Activated gamma-delta T cell treated with anti-CD3 and anti-CD28 coated beads, Interleukin-2, amount 50 U/mL, for 16 hours (primary cell): ENCODE data around the gene BCAP29.
"Not testable (repeated sequence)": the region's sequence is repeated elsewhere in the genome, so short reads cannot be mapped to it uniquely, and the experiment has no call there.

Source experiments
- DNase-seq: peaks from one replicate; pipeline ENCODE4 v3.0.0-alpha.2; 2020; ENCODE audit warnings: low read depth

Gene BCAP29

DNA sequence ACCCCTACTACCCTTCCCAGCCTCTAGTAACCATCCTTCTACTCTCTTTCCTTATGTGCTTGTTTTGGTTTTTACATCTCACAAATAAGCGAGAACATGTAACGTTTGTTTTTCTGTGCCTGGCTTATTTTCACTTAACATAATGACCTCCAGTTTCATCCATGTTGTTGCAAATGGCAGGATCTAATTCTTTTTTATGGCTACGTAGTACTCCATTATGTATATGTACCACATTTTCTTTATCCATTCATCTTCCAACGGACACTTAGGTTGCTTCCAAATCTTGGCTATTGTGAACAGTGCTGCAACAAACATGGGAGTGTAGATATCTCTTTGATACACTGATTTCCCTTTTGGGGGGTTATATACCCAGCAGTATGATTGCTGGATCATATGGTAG lies 47.0 kb downstream of the BCAP29 start:
- no peak for DNase-seq

- no peak for DNase-seq
Observed at GRCh38 chr7:107628461-107629064, 48.5 kb downstream of the BCAP29 start.

DNA sequence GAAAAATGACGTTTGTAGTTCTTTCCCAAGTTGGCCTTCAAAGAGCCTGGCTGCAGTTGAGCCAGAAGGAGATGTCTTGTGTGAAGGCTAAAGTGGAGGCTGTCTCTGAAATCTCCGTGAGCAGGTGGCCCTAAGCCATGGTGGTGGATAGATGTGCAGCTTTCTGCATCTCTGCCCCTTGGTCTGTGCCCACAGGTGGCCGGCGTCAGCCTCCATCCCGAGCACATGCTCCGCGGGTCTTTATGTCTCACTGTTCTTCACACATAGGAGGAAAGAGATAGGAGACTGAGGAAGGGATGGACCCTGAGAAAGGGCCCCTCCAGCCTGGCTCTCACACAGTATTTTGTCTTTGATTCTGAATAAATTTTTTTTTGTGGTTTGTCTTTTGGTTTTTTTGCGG lies 50.3 kb downstream of the BCAP29 start:
- no peak for DNase-seq

- no peak for DNase-seq
Observed at GRCh38 chr7:107631588-107632491, 51.8 kb downstream of the BCAP29 start.

- no peak for DNase-seq
Observed at GRCh38 chr7:107632492-107632865, 52.4 kb downstream of the BCAP29 start.

- no peak for DNase-seq
Observed at GRCh38 chr7:107638594-107638993, 58.5 kb downstream of the BCAP29 start.

DNA sequence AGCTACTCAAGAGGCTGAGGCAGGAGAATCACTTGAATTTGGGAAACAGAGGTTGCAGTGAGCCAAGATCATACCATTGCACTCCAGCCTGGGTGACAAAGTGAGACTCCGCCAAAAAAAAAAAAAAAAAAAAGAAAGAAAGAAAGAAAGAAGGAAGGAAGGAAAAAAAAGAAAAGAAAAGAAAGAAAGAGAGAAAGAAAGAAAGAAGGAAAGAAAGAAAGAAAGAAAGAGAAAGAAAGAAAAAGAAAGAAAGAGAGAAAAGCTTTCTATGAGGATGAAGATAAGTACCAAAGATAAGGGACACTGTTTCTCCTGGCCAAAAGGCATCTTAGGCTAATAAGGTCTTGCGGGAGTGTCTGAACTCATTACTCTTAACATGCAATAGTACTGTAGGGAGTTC lies 59.0 kb downstream of the BCAP29 start:
- not testable (repeated sequence) for DNase-seq

DNA sequence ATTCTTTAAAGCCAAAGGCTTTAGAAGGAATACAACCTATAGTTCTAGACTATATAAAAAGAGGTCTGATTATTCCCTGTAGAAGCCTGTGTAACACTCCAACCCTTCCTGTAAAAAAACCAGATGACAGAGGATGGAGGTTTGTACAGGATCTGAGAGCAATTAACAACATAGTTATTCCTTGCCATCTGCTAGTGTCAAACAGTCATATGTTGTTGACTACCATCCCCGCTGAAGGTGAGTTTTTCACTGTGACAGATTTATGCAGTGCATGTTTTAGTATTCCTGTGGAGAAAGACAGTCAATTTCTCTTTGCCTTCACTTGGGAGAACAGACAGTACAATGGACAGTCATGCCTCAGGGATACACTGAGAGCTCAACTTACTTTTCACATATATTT lies 61.6 kb downstream of the BCAP29 start:
- no peak for DNase-seq

DNA sequence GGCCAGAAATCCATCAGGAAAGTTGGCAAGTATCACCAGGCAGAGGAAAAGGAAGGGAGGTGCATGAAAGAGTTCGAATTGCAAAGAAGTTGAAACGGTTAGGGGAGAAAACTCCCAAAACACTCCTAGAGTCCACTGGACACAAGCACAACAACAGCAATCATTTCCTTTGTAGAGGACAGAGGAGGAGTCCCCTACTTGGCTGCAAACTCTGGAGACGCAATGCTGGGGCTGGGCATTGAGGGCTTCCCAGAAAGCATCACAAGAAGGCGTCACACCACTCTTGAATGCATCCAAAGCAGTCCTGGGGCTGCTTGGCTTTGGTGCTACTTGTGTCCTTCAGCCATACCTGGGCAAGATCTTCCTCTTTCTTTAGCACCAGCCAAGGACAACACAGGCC lies 62.5 kb downstream of the BCAP29 start:
- DNase-seq = no peak

DNA sequence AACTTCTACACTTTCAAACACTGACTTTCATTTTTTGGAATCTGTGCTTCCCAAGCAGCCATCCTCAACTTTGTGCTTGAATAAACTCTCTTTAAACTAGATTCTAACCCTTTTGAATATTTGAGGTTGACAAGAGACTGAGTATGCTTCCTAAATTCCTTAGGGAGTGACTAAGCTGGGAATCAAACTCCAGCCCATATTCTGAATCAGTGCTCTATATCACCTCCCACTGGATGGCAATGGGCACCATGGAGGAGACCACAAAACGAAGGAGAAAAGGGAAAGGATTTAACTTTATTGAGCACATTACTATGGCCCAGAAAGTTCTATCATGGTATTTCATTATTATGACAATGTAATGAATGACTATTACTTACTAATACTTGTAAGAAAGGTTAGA lies 63.4 kb downstream of the BCAP29 start:
- no peak for DNase-seq

GRCh38 chr7:107643938-107644308 lies 63.9 kb downstream of the BCAP29 start:
- no peak for DNase-seq

- no peak for DNase-seq
Observed at GRCh38 chr7:107644309-107644974, 64.4 kb downstream of the BCAP29 start.

DNA sequence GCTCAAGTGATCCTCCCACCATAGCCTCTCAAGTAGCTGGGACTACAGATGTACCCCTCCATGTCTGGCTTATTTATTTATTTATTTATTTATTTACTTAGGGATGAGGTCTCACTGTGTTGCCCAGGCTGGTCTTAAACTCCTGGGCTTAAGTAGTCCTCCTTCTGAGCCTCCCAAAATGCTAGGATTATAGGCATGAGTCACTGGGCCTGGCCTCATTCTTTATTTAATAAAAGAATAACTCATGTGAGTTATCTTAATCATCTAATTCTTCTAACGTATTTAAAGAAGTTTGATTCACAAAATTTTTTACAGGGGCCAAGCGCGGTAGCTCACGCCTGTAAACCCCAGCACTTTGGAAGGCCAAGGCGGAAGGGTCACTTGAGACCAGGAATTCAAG lies 72.6 kb downstream of the BCAP29 start:
- DNase-seq = no peak

- no peak for DNase-seq
Observed at GRCh38 chr7:107658467-107658866, 78.4 kb downstream of the BCAP29 start.

DNA sequence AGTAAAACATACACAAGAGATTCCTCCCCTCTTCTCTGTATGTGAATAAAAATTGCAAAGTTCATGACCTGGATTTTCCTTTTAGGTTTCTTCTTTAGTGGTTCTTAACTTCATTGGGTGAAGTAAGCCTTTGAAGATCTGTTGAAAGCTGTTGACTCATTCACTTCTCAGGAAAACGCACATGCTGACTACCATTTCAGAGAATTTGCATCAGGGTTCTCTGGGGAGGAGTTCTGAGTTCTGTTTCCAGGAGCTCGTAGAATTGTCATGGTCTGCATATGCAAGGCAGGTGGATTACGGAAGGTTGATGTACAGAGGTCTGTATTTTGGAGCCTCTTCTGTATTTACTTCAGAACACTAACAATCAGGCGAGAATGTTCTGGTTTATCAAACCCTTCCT lies 79.6 kb downstream of the BCAP29 start:
- no peak for DNase-seq

- DNase-seq = no peak
Observed at GRCh38 chr7:107660381-107661080, 80.5 kb downstream of the BCAP29 start, which contains the start of gene SLC26A4. SLC26A4 (plus strand) TSS chr7:107660828; CDS start chr7:107661642, 814 bp downstream.

DNA sequence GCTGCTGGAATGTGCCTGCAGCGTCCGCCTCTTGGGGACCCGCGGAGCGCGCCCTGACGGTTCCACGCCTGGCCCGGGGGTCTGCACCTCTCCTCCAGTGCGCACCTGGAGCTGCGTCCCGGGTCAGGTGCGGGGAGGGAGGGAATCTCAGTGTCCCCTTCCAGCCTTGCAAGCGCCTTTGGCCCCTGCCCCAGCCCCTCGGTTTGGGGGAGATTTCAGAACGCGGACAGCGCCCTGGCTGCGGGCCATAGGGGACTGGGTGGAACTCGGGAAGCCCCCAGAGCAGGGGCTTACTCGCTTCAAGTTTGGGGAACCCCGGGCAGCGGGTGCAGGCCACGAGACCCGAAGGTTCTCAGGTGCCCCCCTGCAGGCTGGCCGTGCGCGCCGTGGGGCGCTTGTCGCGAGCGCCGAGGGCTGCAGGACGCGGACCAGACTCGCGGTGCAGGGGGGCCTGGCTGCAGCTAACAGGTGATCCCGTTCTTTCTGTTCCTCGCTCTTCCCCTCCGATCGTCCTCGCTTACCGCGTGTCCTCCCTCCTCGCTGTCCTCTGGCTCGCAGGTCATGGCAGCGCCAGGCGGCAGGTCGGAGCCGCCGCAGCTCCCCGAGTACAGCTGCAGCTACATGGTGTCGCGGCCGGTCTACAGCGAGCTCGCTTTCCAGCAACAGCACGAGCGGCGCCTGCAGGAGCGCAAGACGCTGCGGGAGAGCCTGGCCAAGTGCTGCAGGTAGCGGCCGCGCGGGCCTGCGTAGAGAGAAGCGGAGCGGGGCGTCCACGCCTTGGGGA lies 81.2 kb downstream of the BCAP29 start:
- DNase-seq = no peak

DNA sequence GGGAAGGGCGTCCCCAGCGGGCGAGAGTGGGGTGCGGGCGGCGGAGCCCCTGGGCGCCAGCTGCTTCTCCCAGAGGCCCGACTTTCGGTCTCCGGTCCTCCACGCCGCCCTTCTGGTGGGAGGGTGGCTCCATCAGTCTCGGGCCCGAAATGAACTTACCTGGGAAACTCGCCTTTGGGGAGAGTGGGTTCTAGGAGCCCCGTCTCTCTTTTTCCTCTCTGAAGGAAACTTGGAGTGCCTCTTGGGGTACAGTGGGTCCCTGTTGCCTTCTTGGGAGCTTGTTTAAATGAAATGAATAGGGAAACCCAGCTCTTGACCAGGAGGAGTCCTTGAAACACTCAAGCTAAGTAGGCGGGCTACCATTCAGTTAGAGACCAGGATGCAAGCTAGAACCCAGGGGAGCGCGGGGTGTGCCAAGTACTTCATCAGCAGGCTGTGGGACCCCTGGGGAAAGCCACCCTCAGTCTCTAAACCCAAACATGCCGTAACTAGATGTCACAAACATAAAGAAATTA lies 81.9 kb downstream of the BCAP29 start:
- no peak for DNase-seq

- DNase-seq = no peak
Observed at GRCh38 chr7:107663196-107663595, 83.2 kb downstream of the BCAP29 start.

DNA sequence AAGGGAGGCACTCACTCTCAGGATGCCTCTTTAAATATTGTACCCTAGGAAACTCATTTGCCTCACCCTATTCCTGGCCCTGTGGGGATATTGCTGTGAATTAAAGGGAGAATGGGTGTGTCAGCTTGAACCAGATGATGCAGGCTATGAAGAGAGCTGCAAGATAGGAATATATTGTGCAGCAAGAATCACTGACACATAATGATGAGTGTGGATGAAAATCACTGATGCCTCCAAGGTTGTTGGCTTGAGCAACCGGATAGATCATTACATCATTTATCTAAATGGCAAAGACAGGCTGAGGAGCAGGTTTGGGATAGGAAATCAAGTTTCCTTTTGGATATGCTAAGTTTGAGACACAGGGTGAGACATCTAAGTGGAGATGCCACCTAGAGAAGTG lies 86.7 kb downstream of the BCAP29 start:
- no peak for DNase-seq

GRCh38 chr7:107667341-107667740 lies 87.3 kb downstream of the BCAP29 start:
- no peak for DNase-seq
